GM23248 (cell line): ENCODE results near the gene KCNG1. TPM values are rescaled to one million over a fixed set of nuclear protein-coding genes. Genes with fewer than 3 reads are reported as not detected.
A peak's percentile ranks its signal among the peaks of the same experiment; 100 is the strongest.
"Not testable (repeated sequence)": the region's sequence is repeated elsewhere in the genome, so short reads cannot be mapped to it uniquely, and the experiment has no call there.

Experiments used
- DNase-seq: peaks from one replicate; pipeline ENCODE4 v3.0.0-alpha.2; 2015
- H2AFZ ChIP-seq: fragments of 200-600 bp; sonication (generic); 2 replicates; pipeline ENCODE4 v1.6.1; 2016; ENCODE audit warnings: antibody characterized with exemption
- H3F3A ChIP-seq: fragments of 200-600 bp; sonication (generic); 2 replicates; pipeline ENCODE4 v1.6.1; 2016; ENCODE audit warnings: mild to moderate bottlenecking, antibody characterized with exemption, mixed run types; ENCODE audit not compliant: insufficient read depth
- H3K27ac ChIP-seq: fragments of 200-600 bp; sonication (generic); 2 replicates; pipeline ENCODE4 v1.5.1; 2016; ENCODE audit warnings: mild to moderate bottlenecking
- H3K27me3 ChIP-seq: fragments of 200-600 bp; sonication (generic); replicated peaks from 2 replicates; pipeline ENCODE4 v1.6.1; 2016; ENCODE audit warnings: mild to moderate bottlenecking; ENCODE audit not compliant: insufficient read depth
- H3K36me3 ChIP-seq: fragments of 200-600 bp; sonication (generic); 2 replicates; pipeline ENCODE4 v1.6.1; 2016; ENCODE audit warnings: low read depth, mild to moderate bottlenecking
- H3K4me1 ChIP-seq: fragments of 200-600 bp; sonication (generic); 2 replicates; pipeline ENCODE4 v1.6.1; 2016; ENCODE audit warnings: mild to moderate bottlenecking; ENCODE audit not compliant: insufficient read depth
- H3K4me2 ChIP-seq: fragments of 200-600 bp; sonication (generic); one replicate; pipeline ENCODE4 v1.6.1; 2016; ENCODE audit warnings: mild to moderate bottlenecking; ENCODE audit not compliant: unreplicated experiment
- H3K4me3 ChIP-seq: fragments of 200-600 bp; sonication (generic); 2 replicates; pipeline ENCODE4 v1.5.1; 2016; ENCODE audit warnings: mild to moderate bottlenecking
- H3K79me2 ChIP-seq: fragments of 200-600 bp; sonication (generic); 2 replicates; pipeline ENCODE4 v1.6.1; 2016; ENCODE audit warnings: mild to moderate bottlenecking; ENCODE audit not compliant: insufficient read depth
- H3K9ac ChIP-seq: fragments of 200-600 bp; sonication (generic); 2 replicates; pipeline ENCODE4 v1.6.1; 2016; ENCODE audit warnings: mild to moderate bottlenecking
- H3K9me2 ChIP-seq: fragments of 200-600 bp; sonication (generic); 2 replicates; pipeline ENCODE4 v1.6.1; 2016; ENCODE audit warnings: mixed run types, mild to moderate bottlenecking, moderate library complexity; ENCODE audit not compliant: insufficient read depth
- H3K9me3 ChIP-seq: fragments of 200-600 bp; sonication (generic); one replicate; pipeline ENCODE4 v1.6.1; 2017; ENCODE audit warnings: low read depth
- H4K20me1 ChIP-seq: fragments of 200-600 bp; sonication (generic); 2 replicates; pipeline ENCODE4 v1.6.0; 2016; ENCODE audit not compliant: insufficient read depth
- EZH2 ChIP-seq: fragments of 200-600 bp; sonication (generic); IDR thresholded peaks from 2 replicates; pipeline ENCODE4 v1.6.1; 2018; ENCODE audit warnings: antibody characterized with exemption, mild to moderate bottlenecking; ENCODE audit not compliant: insufficient read depth, poor library complexity, severe bottlenecking
- EZH2phosphoT487 ChIP-seq: fragments of 200-600 bp; sonication (generic); IDR thresholded peaks from 2 replicates; pipeline ENCODE4 v1.6.1; 2018; ENCODE audit warnings: antibody characterized with exemption, moderate library complexity, mild to moderate bottlenecking, low read depth; ENCODE audit not compliant: insufficient read depth
- WGBS, 2 experiments: methylation state at CpG; one replicate each; pipeline ENCODE4 v1.1.6; 2015 to 2017; ENCODE audit warnings: low lambda C conversion rate in 2 of 2, low coverage in 1 of 2; ENCODE audit errors: missing lambda C conversion rate in 2 of 2; 5-methylcytosine and 5-hydroxymethylcytosine counted together
- in situ Hi-C: fragments of 300-500 bp; cut with MboI; formaldehyde crosslinking; loops from 2 replicates; pipeline ENCODE4 v1.15.0; 2020
- polyA plus RNA-seq: library from polyadenylated mRNA; unstranded; fragments of >200 nt; fragmentation: Nextera tagmentation; extraction: Ambion mirVana; gene quantifications from 2 replicates; pipeline ENCODE4 v1.2.1, GENCODE V29; 2016
- total RNA-seq: library from RNA; depleted of rRNA; stranded (reverse); fragments of >200 nt; shearing (Covaris generic); gene quantifications from 2 replicates; pipeline ENCODE4 v1.2.3, GENCODE V29; 2014

Gene KCNG1
- total and polyA plus RNA-seq, 2 experiments from 2014 or later, result 10.4 to 29.0 TPM

- no peaks in the 10 kb centered on the region for H3K36me3 ChIP-seq
- in situ Hi-C loops, result loop anchor here (10.0 to 25.0 kb wide), 3 partner anchors 623 to 1106 kb away; no protein-coding TSS in a partner anchor
Observed at GRCh38 chr20:50981714-50982048, 41.2 kb downstream of the KCNG1 start.

GRCh38 chr20:50980851-50981713 is 41.8 kb downstream of the KCNG1 start:
- H3K9me3 ChIP-seq, result no peaks in the 10 kb centered on the region
- H3K4me2 ChIP-seq, result no peak overlapping the region
- peaks cover 25% of the 10 kb centered on the region for H3K4me1 ChIP-seq
- 57% methylated on average over 26 of the region's 26 CpGs for WGBS, 2 experiments
- in situ Hi-C loops, result loop anchor here (10.0 to 25.0 kb wide), 3 partner anchors 624 to 1106 kb away; no protein-coding TSS in a partner anchor
- TF ChIP-seq EZH2phosphoT487 (no peak), EZH2 (no peak)
- peak overlapping the region; percentile 94 for H3K27ac ChIP-seq
- no peaks in the 10 kb centered on the region for H3K36me3 ChIP-seq
- no peaks in the 10 kb centered on the region for H3K79me2 ChIP-seq
- peaks cover 28% of the 10 kb centered on the region for H3F3A ChIP-seq
- H3K9me2 ChIP-seq, result no peaks in the 10 kb centered on the region
- no peak overlapping the region for H2AFZ ChIP-seq
- H4K20me1 ChIP-seq, result no peaks in the 10 kb centered on the region
- H3K27me3 ChIP-seq, result no peaks in the 10 kb centered on the region
- H3K4me3 ChIP-seq, result no peak overlapping the region
- peak; percentile 87 for DNase-seq
- peak overlapping the region; percentile 66 for H3K9ac ChIP-seq

More at GRCh38 chr20:50981714-50982048, 41.2 kb downstream of the KCNG1 start:
- H3F3A ChIP-seq, result peaks cover 28% of the 10 kb centered on the region
- no peak overlapping the region for H2AFZ ChIP-seq
- H3K27me3 ChIP-seq, result no peaks in the 10 kb centered on the region
- WGBS, 2 experiments, result 82 to 89% methylated on average over 3 of the region's 3 CpGs
- H3K27ac ChIP-seq, result peak overlapping the region; percentile 61
- peak overlapping the region; percentile 66 for H3K9ac ChIP-seq
- H3K79me2 ChIP-seq, result no peaks in the 10 kb centered on the region
- no peaks in the 10 kb centered on the region for H4K20me1 ChIP-seq
- no peak for DNase-seq
- H3K4me2 ChIP-seq, result peak overlapping the region; percentile 1
- H3K9me2 ChIP-seq, result no peaks in the 10 kb centered on the region
- H3K4me3 ChIP-seq, result no peak overlapping the region
- no peaks in the 10 kb centered on the region for H3K9me3 ChIP-seq
- H3K4me1 ChIP-seq, result peaks cover 25% of the 10 kb centered on the region
- TF ChIP-seq EZH2phosphoT487, result no peak
- no peak for TF ChIP-seq EZH2

GRCh38 chr20:50980071-50980681 is 42.7 kb downstream of the KCNG1 start:
- Histone ChIP-seq H3K4me3 (no peak overlapping the region), H3F3A (peaks cover 28% of the 10 kb centered on the region), H3K4me2 (no peak overlapping the region), H3K4me1 (peaks cover 25% of the 10 kb centered on the region), H3K79me2 (no peaks in the 10 kb centered on the region), H2AFZ (no peak overlapping the region), H3K9me2 (no peaks in the 10 kb centered on the region), H3K27me3 (no peaks in the 10 kb centered on the region), H3K9me3 (no peaks in the 10 kb centered on the region), H3K27ac (peak overlapping the region; percentile 94), H3K9ac (peak overlapping the region; percentile 58), H4K20me1 (no peaks in the 10 kb centered on the region), H3K36me3 (no peaks in the 10 kb centered on the region)
- TF ChIP-seq EZH2, result no peak
- no peak for TF ChIP-seq EZH2phosphoT487
- 7 to 8% methylated on average over 8 of the region's 8 CpGs for WGBS, 2 experiments
- in situ Hi-C loops, result loop anchor here (10.0 to 25.0 kb wide), 3 partner anchors 625 to 1107 kb away; no protein-coding TSS in a partner anchor
- DNase-seq, result peak; percentile 98

GRCh38 chr20:50978533-50978932 is 44.4 kb downstream of the KCNG1 start:
- peaks cover 25% of the 10 kb centered on the region for H3K4me1 ChIP-seq
- H3K9ac ChIP-seq, DNase-seq, H3K4me3 ChIP-seq, H4K20me1 ChIP-seq, H3K4me2 ChIP-seq, H3K27ac ChIP-seq, H3K9me2 ChIP-seq, H3K36me3 ChIP-seq, H3K79me2 ChIP-seq, H3K27me3 ChIP-seq, H2AFZ ChIP-seq, H3K9me3 ChIP-seq: not testable (repeated sequence)
- in situ Hi-C loops, result loop anchor here (25.0 kb wide), 2 partner anchors 809 to 1109 kb away; no protein-coding TSS in a partner anchor
- WGBS, 2 experiments, result 96 to 98% methylated on average over 4 of the region's 4 CpGs
- H3F3A ChIP-seq, result peaks cover 28% of the 10 kb centered on the region
